Renal cortex interstitium (tissue), 11 donors: ENCODE results near the gene USF2. TPM values are rescaled to one million over a fixed set of nuclear protein-coding genes. Genes with fewer than 3 reads are reported as not detected.
"Not testable (repeated sequence)": the region's sequence is repeated elsewhere in the genome, so short reads cannot be mapped to it uniquely, and the experiment has no call there.

Experiments used
- DNase-seq, 11 donors: peaks; one replicate each; pipeline ENCODE4 v3.0.0-alpha.2; 2013; ENCODE audit warnings: low read depth in 9 of 11, low spot score in 4 of 11; ENCODE audit errors: extremely low read depth in 1 of 11
- polyA plus RNA-seq, 3 donors: library from polyadenylated mRNA; unstranded; fragments of 120-200 nt; gene quantifications; one replicate each; pipeline ENCODE4 v1.2.1, GENCODE V29; 2013; ENCODE audit not compliant: insufficient read length in 3 of 3

Gene USF2
- polyA plus RNA-seq, 3 donors: 158 to 185 (median 181) TPM

GRCh38 chr19:35272122-35272719 lies 3.5 kb downstream of the USF2 start:
- no peak for DNase-seq

- no peak for DNase-seq
Measured at GRCh38 chr19:35272954-35273649, 4.3 kb downstream of the USF2 start.

- DNase-seq: no peak
Measured at GRCh38 chr19:35273686-35274259, 5.0 kb downstream of the USF2 start.

- no peak for DNase-seq
Measured at GRCh38 chr19:35274323-35274722, 5.6 kb downstream of the USF2 start.

GRCh38 chr19:35276706-35277281 lies 8.0 kb downstream of the USF2 start:
- no peak for DNase-seq

GRCh38 chr19:35278578-35279284 lies 10.0 kb downstream of the USF2 start:
- no peak for DNase-seq

GRCh38 chr19:35279374-35279773 lies 10.6 kb downstream of the USF2 start:
- no peak for DNase-seq

GRCh38 chr19:35279985-35280821 lies 11.4 kb downstream of the USF2 start:
- DNase-seq: no peak

- DNase-seq: no peak
Measured at GRCh38 chr19:35281303-35281702, 12.5 kb downstream of the USF2 start.

- no peak for DNase-seq
Measured at GRCh38 chr19:35284153-35285094, 15.7 kb downstream of the USF2 start.

- no peak for DNase-seq
Measured at GRCh38 chr19:35285095-35285449, 16.3 kb downstream of the USF2 start.

- not testable (repeated sequence) for DNase-seq
Measured at GRCh38 chr19:35285465-35285864, 16.7 kb downstream of the USF2 start.

- DNase-seq: not testable (repeated sequence)
Measured at GRCh38 chr19:35286101-35286500, 17.3 kb downstream of the USF2 start.

- DNase-seq: no peak
Measured at GRCh38 chr19:35287713-35288112, 19.0 kb downstream of the USF2 start.

- no peak for DNase-seq
Measured at GRCh38 chr19:35288331-35288730, 19.6 kb downstream of the USF2 start.

GRCh38 chr19:35288906-35289305 lies 20.1 kb downstream of the USF2 start:
- DNase-seq: no peak

GRCh38 chr19:35290381-35291127 lies 21.8 kb downstream of the USF2 start:
- no peak for DNase-seq
